ENCODE results near the gene FOXP1.

DNA sequence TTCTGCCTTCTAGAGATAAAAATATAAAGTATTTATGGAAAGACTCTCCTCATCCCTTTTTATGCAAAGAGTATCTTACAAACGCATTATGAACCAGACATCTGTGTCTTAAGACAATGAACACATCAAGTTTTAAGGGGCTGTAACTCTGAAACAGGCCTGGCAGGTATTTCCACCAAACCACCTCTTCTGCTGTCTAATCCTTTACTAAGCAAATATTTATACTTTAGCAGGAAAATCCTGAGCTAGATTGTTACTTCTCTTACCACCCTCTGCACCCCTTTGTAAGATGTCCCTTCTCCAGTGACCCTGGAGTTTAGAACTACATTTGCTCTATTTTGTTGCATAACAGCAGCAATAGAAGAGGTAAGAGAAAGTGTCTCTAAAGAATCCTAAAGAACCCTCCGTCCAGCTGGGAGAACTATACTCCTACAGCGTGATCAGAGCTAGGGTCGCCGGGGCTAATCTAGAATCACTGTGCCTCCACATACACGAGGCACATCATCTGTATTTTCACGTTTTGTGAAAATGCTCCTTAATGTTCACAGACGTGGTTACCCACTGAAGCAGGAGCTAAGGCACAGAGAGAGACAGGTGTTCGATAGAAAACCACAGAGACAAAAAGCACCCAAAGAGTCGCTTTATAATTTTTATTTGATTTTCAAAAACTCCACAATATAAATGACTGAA lies 129.6 kb downstream of the FOXP1 start:
- no peak for TF ChIP-seq OSR1 (CRISPR knock-in tag; IDR thresholded peaks at IDR 0.05)
- TF ChIP-seq, protein P1, sequence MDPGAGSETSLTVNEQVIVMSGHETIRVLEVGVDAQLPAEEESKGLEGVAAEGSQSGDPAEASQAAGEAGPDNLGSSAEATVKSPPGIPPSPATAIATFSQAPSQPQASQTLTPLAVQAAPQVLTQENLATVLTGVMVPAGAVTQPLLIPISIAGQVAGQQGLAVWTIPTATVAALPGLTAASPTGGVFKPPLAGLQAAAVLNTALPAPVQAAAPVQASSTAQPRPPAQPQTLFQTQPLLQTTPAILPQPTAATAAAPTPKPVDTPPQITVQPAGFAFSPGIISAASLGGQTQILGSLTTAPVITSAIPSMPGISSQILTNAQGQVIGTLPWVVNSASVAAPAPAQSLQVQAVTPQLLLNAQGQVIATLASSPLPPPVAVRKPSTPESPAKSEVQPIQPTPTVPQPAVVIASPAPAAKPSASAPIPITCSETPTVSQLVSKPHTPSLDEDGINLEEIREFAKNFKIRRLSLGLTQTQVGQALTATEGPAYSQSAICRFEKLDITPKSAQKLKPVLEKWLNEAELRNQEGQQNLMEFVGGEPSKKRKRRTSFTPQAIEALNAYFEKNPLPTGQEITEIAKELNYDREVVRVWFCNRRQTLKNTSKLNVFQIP (CRISPR knock-in tag; IDR thresholded peaks at IDR 0.05; ENCODE audit: borderline replicate concordance, low read depth), result no peak
- no peak for TF ChIP-seq TOX (CRISPR knock-in tag; IDR thresholded peaks at IDR 0.05; ENCODE audit: borderline replicate concordance)
- TF ChIP-seq ZNF565 (CRISPR knock-in tag; conservative IDR thresholded peaks at IDR 0.05; ENCODE audit: low read depth), result no peak
- TF ChIP-seq ARNTL (CRISPR knock-in tag; IDR thresholded peaks at IDR 0.05; ENCODE audit: borderline replicate concordance, low read depth), result no peak

Data from SK-N-SH treated with all-trans-retinoic acid at 6 μM for 48 hours (cell line).